GM19455 (cell line): ENCODE results near the gene LRRC52.

Experiments used
- ATAC-seq: cut with Tn5 transposase; IDR thresholded peaks from one replicate; pipeline ENCODE4 v1.9.1; 2021; ENCODE audit not compliant: unreplicated experiment

The LRRC52 gene

GRCh38 chr1:165543532-165544438, at the start of gene LRRC52:
Gene LRRC52, plus strand, starts transcription at chr1:165544000. Its CDS starts 297 bp downstream, at chr1:165544297.
- no peak for ATAC-seq

- no peak for ATAC-seq
Measured at GRCh38 chr1:165494949-165495857, 48.6 kb upstream of the LRRC52 start.

GRCh38 chr1:165495858-165496205, 48.0 kb upstream of the LRRC52 start:
- no peak for ATAC-seq

- ATAC-seq = no peak
Measured at GRCh38 chr1:165496501-165496900, 47.3 kb upstream of the LRRC52 start.

- no peak for ATAC-seq
Measured at GRCh38 chr1:165497069-165498013, 46.5 kb upstream of the LRRC52 start.

GRCh38 chr1:165501330-165501969, 42.4 kb upstream of the LRRC52 start:
- ATAC-seq = no peak

GRCh38 chr1:165501970-165502348, 41.8 kb upstream of the LRRC52 start:
- ATAC-seq = no peak

GRCh38 chr1:165507570-165507969, 36.2 kb upstream of the LRRC52 start:
- no peak for ATAC-seq

GRCh38 chr1:165508291-165508690, 35.5 kb upstream of the LRRC52 start:
- no peak for ATAC-seq

GRCh38 chr1:165512816-165513215, 31.0 kb upstream of the LRRC52 start:
- no peak for ATAC-seq

GRCh38 chr1:165516469-165516868, 27.3 kb upstream of the LRRC52 start:
- ATAC-seq = no peak

- ATAC-seq = no peak
Measured at GRCh38 chr1:165520646-165521045, 23.2 kb upstream of the LRRC52 start.

- ATAC-seq = no peak
Measured at GRCh38 chr1:165524639-165525285, 19.0 kb upstream of the LRRC52 start.

- ATAC-seq = no peak
Measured at GRCh38 chr1:165525708-165526107, 18.1 kb upstream of the LRRC52 start.

- ATAC-seq = no peak
Measured at GRCh38 chr1:165527251-165528007, 16.4 kb upstream of the LRRC52 start.

GRCh38 chr1:165531021-165531420, 12.8 kb upstream of the LRRC52 start:
- ATAC-seq = no peak

- no peak for ATAC-seq
Measured at GRCh38 chr1:165532053-165532452, 11.7 kb upstream of the LRRC52 start.

GRCh38 chr1:165533254-165533653, 10.5 kb upstream of the LRRC52 start:
- ATAC-seq = no peak

- no peak for ATAC-seq
Measured at GRCh38 chr1:165536016-165536415, 7.8 kb upstream of the LRRC52 start.
